Stimulated activated CD8-positive, alpha-beta memory T cell treated with anti-CD3 and anti-CD28 coated beads, Interleukin-12 subunit alpha, Interleukin-12 subunit beta, amount 100 ng/mL, for 1 hour (primary cell): ENCODE measurements around the gene ZYG11B.
"Not testable (repeated sequence)": the region's sequence is repeated elsewhere in the genome, so short reads cannot be mapped to it uniquely, and the experiment has no call there.

Experiments
- DNase-seq: peaks from one replicate; pipeline ENCODE4 v3.0.0-alpha.2; 2020; ENCODE audit warnings: low read depth

Gene ZYG11B

GRCh38 chr1:52852854-52853253 lies 126.6 kb downstream of the ZYG11B start:
- no peak for DNase-seq

DNA sequence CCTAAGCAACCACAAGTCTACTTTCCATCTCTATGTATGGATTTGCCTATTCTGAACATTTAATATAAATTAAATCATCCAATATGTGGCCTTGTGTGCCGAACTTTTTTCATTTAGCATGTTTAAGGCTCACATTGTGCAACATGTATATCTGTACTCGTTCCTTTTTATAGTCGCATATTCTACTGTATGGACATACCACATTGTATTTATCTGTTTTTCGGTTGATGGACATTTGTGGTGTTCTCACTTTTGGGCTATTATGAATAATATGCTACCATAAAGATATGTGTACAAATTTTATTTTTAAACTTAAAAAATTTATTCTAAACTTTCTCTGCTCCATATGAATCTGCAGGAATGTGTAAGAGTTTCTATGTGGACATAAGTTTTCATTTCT lies 129.3 kb downstream of the ZYG11B start:
- no peak for DNase-seq

- no peak for DNase-seq
Measured at GRCh38 chr1:52856026-52856425, 129.8 kb downstream of the ZYG11B start.

GRCh38 chr1:52857443-52857842 lies 131.2 kb downstream of the ZYG11B start:
- DNase-seq, result no peak

DNA sequence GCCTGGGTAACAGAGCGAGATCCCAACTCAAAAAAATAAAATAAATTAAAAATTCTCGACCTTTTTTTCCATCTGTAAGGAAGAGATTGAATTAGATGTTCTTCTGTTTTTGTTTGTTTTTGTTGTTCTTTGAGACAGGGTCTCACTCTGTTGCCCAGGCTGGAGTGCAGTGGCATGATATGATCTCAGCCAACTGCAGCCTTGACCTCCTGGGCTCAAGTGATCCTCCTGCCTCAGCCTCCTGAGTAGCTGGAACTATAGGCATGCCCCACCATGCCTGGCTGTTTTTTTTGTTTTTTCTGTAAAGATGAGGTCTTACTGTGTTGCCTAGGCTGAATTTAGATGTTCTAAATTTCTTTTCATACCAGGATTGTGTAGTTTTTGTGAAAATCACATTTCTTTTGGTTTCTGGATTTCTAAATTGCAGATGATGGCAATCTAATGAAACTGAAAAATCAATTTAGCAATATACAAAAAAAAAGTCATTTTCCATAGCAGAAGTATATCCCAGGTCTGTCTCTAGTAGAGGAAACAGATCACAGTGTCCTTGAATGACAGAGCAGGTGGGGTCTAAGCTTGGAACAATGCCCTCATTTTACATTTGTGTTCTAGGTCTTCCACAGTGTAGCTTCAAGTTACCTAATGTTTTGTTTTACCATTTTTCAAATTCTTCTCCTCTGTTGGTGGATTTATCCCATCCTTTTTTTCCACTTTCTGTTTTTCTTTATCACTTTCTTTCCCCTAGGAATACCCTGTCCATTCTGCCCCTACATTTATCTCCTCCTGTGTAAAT lies 136.6 kb downstream of the ZYG11B start:
- DNase-seq, result no peak

DNA sequence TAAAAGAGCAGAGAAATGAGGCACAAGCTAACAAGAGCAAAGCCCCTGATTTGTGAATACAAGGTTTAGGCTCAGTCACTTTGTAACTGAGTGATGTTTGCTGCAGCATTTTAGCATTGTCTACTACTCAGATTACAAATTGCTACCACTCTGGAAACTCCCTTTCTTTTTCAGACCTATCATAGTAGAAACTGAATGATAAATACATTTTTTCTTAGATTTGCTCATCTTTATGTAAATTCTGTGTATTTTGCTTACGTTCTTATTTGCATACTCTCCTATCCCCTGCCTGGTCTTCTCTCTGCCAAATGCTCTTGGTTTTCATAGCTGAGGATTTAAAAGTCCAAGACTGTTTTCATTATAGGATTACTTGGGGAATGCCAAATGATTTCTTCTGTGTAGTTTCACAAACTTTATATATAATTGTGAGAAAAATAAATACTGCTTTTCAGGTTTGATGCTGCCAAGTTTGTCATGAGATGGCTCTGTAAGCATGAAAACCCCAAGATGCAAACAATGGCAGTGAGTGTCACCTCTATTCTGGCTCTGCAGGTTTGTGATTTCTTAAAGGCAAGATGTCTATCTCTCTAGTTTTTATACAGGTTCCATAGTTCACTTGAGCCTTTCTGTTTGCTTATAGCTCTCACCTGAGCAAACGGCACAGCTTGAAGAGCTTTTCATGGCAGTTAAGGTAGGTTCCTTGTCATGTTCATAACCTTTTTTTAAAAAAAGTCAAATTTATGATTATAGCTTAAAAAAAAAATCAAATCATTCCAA lies 141.0 kb downstream of the ZYG11B start:
- DNase-seq, result no peak

DNA sequence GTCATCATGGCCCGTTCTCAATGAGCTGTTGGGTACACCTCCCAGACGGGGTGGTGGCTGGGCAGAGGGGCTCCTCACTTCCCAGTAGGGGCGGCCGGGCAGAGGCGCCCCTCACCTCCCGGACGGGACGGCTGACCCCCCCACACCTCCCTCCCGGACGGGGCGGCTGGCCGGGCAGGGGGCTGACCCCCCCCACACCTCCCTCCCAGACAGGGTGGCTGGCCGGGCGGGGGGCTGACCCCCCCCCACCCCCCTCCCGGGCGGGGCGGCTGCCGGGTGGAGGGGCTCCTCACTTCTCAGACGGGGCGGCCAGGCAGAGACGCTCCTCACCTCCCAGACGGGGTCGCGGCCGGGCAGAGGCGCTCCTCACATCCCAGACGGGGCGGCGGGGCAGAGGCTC lies 143.5 kb downstream of the ZYG11B start:
- DNase-seq, result not testable (repeated sequence)

GRCh38 chr1:52876843-52877242 lies 150.6 kb downstream of the ZYG11B start:
- no peak for DNase-seq
